ENCODE results near the gene PCBP4.

Gene PCBP4

GRCh38 chr3:51961011-51961410 lies 6.2 kb downstream of the PCBP4 start:
- TF ChIP-seq, protein P1, sequence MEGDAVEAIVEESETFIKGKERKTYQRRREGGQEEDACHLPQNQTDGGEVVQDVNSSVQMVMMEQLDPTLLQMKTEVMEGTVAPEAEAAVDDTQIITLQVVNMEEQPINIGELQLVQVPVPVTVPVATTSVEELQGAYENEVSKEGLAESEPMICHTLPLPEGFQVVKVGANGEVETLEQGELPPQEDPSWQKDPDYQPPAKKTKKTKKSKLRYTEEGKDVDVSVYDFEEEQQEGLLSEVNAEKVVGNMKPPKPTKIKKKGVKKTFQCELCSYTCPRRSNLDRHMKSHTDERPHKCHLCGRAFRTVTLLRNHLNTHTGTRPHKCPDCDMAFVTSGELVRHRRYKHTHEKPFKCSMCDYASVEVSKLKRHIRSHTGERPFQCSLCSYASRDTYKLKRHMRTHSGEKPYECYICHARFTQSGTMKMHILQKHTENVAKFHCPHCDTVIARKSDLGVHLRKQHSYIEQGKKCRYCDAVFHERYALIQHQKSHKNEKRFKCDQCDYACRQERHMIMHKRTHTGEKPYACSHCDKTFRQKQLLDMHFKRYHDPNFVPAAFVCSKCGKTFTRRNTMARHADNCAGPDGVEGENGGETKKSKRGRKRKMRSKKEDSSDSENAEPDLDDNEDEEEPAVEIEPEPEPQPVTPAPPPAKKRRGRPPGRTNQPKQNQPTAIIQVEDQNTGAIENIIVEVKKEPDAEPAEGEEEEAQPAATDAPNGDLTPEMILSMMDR (IDR thresholded peaks at IDR 0.05; ENCODE audit: borderline replicate concordance, control extremely low read depth, extremely low read depth, insufficient read depth, missing control alignments) = no peak
- in situ Hi-C loops (cut with MboI; ENCODE audit: low sequenced_read_pairs, unreplicated experiment) = no loop called here
- no peak for DNase-seq (ENCODE audit: low spot score)

- in situ Hi-C loops (cut with MboI; ENCODE audit: low sequenced_read_pairs, unreplicated experiment) = no loop called here
- TF ChIP-seq, protein P1 (IDR thresholded peaks at IDR 0.05; ENCODE audit: borderline replicate concordance, control extremely low read depth, extremely low read depth, insufficient read depth, missing control alignments) = no peak
- no peak for DNase-seq (ENCODE audit: low spot score)
These were observed 6.9 kb downstream of the PCBP4 start for GRCh38 chr3:51960386-51960785.

GRCh38 chr3:51959651-51960050 lies 7.6 kb downstream of the PCBP4 start:
- DNase-seq (ENCODE audit: low spot score) = no peak
- in situ Hi-C loops (cut with MboI; ENCODE audit: low sequenced_read_pairs, unreplicated experiment) = no loop called here
- TF ChIP-seq, protein P1 (IDR thresholded peaks at IDR 0.05; ENCODE audit: borderline replicate concordance, control extremely low read depth, extremely low read depth, insufficient read depth, missing control alignments) = no peak

DNA sequence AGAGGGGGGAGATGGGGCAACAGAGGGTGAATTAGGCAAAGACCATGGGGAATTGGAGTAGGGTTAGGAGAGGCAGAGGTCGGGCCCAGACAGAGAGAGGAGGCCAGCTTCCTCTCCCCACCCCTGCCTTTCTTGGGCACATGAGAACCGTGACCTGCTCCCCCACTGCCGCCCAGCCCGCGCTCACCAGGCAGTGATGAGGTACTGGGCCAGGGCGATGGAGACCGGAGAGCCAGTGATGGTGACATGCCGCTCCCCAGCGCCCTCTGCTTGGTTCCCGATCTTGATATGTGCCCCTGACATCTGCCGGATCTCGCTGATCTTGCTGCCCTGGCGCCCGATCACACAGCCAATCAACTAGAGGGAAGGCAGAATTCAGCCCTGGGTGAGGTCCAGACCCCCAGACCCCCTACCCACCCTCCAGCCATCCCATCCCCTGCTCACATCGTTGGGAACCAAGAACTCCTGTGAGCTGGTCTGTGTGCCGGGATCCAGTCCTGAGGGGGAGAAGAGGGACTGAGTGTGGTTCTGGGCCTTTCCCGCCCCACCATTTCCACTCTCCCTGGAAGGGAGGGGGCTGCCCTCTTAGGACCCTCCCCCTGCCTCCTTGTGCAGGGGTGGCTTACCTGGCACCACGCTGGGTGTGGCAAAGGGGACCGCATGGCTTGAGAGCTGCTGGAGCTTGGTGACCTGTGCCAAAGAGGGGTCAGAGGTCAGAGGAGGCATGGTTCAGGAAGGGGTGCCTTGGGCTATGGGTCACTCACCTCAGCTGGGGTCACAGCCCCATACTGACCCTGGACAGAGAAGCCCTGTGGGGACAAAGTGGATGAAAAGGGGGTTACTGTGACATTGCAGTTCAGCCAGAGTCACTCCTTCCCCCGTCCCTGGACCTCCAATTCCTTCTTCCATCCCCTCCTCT lies 8.4 kb downstream of the PCBP4 start:
- no peak for DNase-seq (ENCODE audit: low spot score)
- in situ Hi-C loops (cut with MboI; ENCODE audit: low sequenced_read_pairs, unreplicated experiment) = no loop called here
- TF ChIP-seq, protein P1 (IDR thresholded peaks at IDR 0.05; ENCODE audit: borderline replicate concordance, control extremely low read depth, extremely low read depth, insufficient read depth, missing control alignments) = no peak

- DNase-seq (ENCODE audit: low spot score) = no peak
- TF ChIP-seq, protein P1 (IDR thresholded peaks at IDR 0.05; ENCODE audit: borderline replicate concordance, control extremely low read depth, extremely low read depth, insufficient read depth, missing control alignments) = no peak
- in situ Hi-C loops (cut with MboI; ENCODE audit: low sequenced_read_pairs, unreplicated experiment) = no loop called here
These were observed 9.6 kb downstream of the PCBP4 start for GRCh38 chr3:51957520-51958205.

DNA sequence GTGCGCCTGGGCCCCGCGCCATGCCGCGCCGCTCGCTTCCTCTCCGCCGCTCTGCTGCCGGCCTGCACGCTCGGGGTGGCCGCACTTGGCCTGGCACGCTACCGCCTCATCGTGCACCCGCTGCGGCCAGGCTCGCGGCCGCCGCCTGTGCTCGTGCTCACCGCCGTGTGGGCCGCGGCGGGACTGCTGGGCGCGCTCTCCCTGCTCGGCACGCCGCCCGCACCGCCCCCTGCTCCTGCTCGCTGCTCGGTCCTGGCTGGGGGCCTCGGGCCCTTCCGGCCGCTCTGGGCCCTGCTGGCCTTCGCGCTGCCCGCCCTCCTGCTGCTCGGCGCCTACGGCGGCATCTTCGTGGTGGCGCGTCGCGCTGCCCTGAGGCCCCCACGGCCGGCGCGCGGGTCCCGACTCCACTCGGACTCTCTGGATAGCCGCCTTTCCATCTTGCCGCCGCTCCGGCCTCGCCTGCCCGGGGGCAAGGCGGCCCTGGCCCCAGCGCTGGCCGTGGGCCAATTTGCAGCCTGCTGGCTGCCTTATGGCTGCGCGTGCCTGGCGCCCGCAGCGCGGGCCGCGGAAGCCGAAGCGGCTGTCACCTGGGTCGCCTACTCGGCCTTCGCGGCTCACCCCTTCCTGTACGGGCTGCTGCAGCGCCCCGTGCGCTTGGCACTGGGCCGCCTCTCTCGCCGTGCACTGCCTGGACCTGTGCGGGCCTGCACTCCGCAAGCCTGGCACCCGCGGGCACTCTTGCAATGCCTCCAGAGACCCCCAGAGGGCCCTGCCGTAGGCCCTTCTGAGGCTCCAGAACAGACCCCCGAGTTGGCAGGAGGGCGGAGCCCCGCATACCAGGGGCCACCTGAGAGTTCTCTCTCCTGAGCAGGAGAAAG lies 11.1 kb downstream of the PCBP4 start:
- in situ Hi-C loops (cut with MboI; ENCODE audit: low sequenced_read_pairs, unreplicated experiment) = no loop called here
- DNase-seq (ENCODE audit: low spot score) = peak; percentile 58
- TF ChIP-seq, protein P1 (IDR thresholded peaks at IDR 0.05; ENCODE audit: borderline replicate concordance, control extremely low read depth, extremely low read depth, insufficient read depth, missing control alignments) = no peak
